Measurements from ENCODE around the gene BLVRB. TPM values are rescaled to one million over a fixed set of nuclear protein-coding genes. Genes with fewer than 3 reads are reported as not detected.
A peak's percentile ranks its signal among the peaks of the same experiment; 100 is the strongest.

The BLVRB gene
- total RNA-seq, 1 experiment from 2014 or later, result 113 TPM

DNA sequence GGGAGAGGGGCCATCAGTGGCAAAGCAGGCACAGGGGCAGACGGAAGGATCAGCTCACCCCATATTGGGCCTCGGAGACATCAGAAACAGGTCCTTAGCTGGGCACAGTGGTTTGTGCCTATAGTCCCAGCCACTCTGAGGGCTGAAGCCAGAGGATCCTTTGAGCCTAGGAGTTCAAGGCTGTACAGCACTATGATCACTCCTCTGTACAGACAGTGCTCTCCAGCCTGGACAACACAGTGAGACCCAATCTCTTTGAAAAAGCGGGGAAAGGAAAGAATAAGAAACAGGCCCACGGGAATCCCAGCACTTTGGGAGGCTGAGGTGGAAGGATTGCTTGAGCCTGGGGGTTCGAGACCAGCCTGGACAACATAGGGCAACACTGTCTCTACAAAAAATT is 45.8 kb downstream of the BLVRB start:
- Histone ChIP-seq H3K9me2 (ENCODE audit: insufficient read depth) (no peaks in the 10 kb centered on the region), H3K36me3 (ENCODE audit: control insufficient read depth in 1 of 2, insufficient read depth in 2 of 2, low read length in 2 of 2) (peaks cover 5 to 13% of the 10 kb centered on the region in 2 experiments; a peak in 2 of 4 replicates), H3K9ac (ENCODE audit: low read length) (no peak overlapping the region), H3K27ac (ENCODE audit: low read depth, low read length) (peak overlapping the region; percentile 48; the same call in 1 of the 2 replicates), H3K79me2 (ENCODE audit: insufficient read depth, low read length) (peaks cover 30% of the 10 kb centered on the region), H3K4me2 (ENCODE audit: low read length) (no peak overlapping the region), H3K4me3 (replicated peaks in 1 of 2; ENCODE audit: low read depth in 1 of 2, low read length in 2 of 2) (no peak overlapping the region), H3K9me3 (ENCODE audit: control insufficient read depth in 1 of 2, insufficient read depth in 1 of 2, low read depth in 1 of 2, low read length in 2 of 2) (no peaks in the 10 kb centered on the region), H3K27me3 (ENCODE audit: insufficient read depth, low read length) (no peaks in the 10 kb centered on the region), H4K20me1 (ENCODE audit: insufficient read depth) (no peaks in the 10 kb centered on the region), H2AFZ (ENCODE audit: low read depth, low read length, poor library complexity, severe bottlenecking) (no peak overlapping the region), H3K4me1 (ENCODE audit: control insufficient read depth in 1 of 2, insufficient read depth in 2 of 2, low read length in 2 of 2) (peaks cover 48 to 91% of the 10 kb centered on the region in 2 experiments)
- ChIA-PET RAD21 (ENCODE audit: low non-redundant PET in 1 of 2, low total read pairs in 2 of 2, uncharacterized antibody in 2 of 2, unreplicated experiment in 2 of 2) (no interaction called here), POLR2A (interaction anchor here (0.6 to 2.4 kb wide), 3 partner anchors 9 to 193 kb away, joined by 3 to 14 read pairs (median 3); no protein-coding TSS in a partner anchor), CTCF (interaction anchor here (0.7 to 2.1 kb wide), 10 partner anchors 14 to 215 kb away, joined by 3 to 21 read pairs (median 7); partner anchors contain the start of gene BLVRB)
- no peak for DNase-seq (ENCODE audit: low read depth, low spot score)
- no TSS peak for BruUV-seq (replicated peaks)
- ATAC-seq, result no peak
- TF ChIP-seq EZH2 (IDR thresholded peaks at IDR 0.05), result no peak
- TF ChIP-seq ZFX (IDR thresholded peaks at IDR 0.05), result no peak
- no peak for TF ChIP-seq POLR2A (IDR thresholded peaks at IDR 0.05; ENCODE audit: borderline replicate concordance, extremely low read depth, insufficient read depth, insufficient read length)
- TF ChIP-seq RAD21 (IDR thresholded peaks at IDR 0.05; ENCODE audit: low read depth), result no peak
- no peak for TF ChIP-seq EZH2phosphoT487 (IDR thresholded peaks at IDR 0.05; ENCODE audit: borderline replicate concordance)
- intact Hi-C loops (cut with micrococcal nuclease), result loop anchor here (5.0 kb wide), 1 partner anchor 183 kb away; the partner anchor contains the start of gene LTBP4

DNA sequence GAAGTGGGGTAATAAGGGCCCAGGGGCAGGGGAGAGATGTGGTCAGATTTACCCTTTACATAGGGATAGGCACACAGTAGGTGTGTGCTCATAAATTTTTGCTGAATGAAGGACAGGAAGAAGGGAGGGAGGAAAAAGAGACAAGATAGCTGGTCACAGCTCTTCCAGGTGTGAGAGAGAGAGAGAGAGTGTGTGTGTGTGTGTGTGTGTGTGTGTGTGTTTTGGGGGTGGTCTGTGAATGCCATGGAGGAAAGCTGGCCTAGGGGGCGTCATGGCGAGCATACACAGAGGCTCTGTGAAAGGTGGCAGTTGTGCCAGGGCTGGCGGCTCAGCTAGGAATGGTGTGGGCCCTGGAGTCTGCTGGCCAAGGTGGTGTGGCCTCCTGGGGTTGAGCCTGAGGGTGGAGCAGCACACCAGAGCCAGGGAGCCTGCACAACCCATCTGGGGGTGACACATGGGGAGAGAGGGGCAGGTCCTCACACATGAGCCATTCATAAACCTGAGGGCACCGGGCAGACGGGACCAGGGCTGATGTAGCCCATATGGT is 46.4 kb downstream of the BLVRB start:
- Histone ChIP-seq H3K4me2 (ENCODE audit: low read length) (0 out of 2 replicates have a peak overlapping the region, but pooled peaks have one; percentile 5), H3K79me2 (ENCODE audit: insufficient read depth, low read length) (peaks cover 23% of the 10 kb centered on the region), H3K27me3 (ENCODE audit: insufficient read depth, low read length) (no peaks in the 10 kb centered on the region), H3K36me3 (ENCODE audit: control insufficient read depth in 1 of 2, insufficient read depth in 2 of 2, low read length in 2 of 2) (peaks cover 5 to 13% of the 10 kb centered on the region in 2 experiments; a peak in 2 of 4 replicates), H3K9me2 (ENCODE audit: insufficient read depth) (no peaks in the 10 kb centered on the region), H4K20me1 (ENCODE audit: insufficient read depth) (no peaks in the 10 kb centered on the region), H2AFZ (ENCODE audit: low read depth, low read length, poor library complexity, severe bottlenecking) (no peak overlapping the region), H3K9me3 (ENCODE audit: control insufficient read depth in 1 of 2, insufficient read depth in 1 of 2, low read depth in 1 of 2, low read length in 2 of 2) (no peaks in the 10 kb centered on the region), H3K9ac (ENCODE audit: low read length) (no peak overlapping the region; the same call in 1 of the 2 replicates), H3K4me1 (ENCODE audit: control insufficient read depth in 1 of 2, insufficient read depth in 2 of 2, low read length in 2 of 2) (peaks cover 47 to 90% of the 10 kb centered on the region in 2 experiments), H3K27ac (ENCODE audit: low read depth, low read length) (peak overlapping the region; percentile 48), H3K4me3 (replicated peaks in 1 of 2; ENCODE audit: low read depth in 1 of 2, low read length in 2 of 2) (no peak overlapping the region)
- ATAC-seq (no peak), DNase-seq (ENCODE audit: low read depth, low spot score) (no peak)
- intact Hi-C loops (cut with micrococcal nuclease), result no loop called here
- no TSS peak for BruUV-seq (replicated peaks)
- no peak for TF ChIP-seq POLR2A (IDR thresholded peaks at IDR 0.05; ENCODE audit: borderline replicate concordance, extremely low read depth, insufficient read depth, insufficient read length)
- no peak for TF ChIP-seq FOSL1 (IDR thresholded peaks at IDR 0.05; ENCODE audit: low read depth)
- no peak for TF ChIP-seq SRF (IDR thresholded peaks at IDR 0.05; ENCODE audit: low read depth)
- TF ChIP-seq TCF7L2 (IDR thresholded peaks at IDR 0.05; ENCODE audit: borderline replicate concordance, extremely low read depth, insufficient read depth, insufficient read length), result no peak
- TF ChIP-seq, protein P1, sequence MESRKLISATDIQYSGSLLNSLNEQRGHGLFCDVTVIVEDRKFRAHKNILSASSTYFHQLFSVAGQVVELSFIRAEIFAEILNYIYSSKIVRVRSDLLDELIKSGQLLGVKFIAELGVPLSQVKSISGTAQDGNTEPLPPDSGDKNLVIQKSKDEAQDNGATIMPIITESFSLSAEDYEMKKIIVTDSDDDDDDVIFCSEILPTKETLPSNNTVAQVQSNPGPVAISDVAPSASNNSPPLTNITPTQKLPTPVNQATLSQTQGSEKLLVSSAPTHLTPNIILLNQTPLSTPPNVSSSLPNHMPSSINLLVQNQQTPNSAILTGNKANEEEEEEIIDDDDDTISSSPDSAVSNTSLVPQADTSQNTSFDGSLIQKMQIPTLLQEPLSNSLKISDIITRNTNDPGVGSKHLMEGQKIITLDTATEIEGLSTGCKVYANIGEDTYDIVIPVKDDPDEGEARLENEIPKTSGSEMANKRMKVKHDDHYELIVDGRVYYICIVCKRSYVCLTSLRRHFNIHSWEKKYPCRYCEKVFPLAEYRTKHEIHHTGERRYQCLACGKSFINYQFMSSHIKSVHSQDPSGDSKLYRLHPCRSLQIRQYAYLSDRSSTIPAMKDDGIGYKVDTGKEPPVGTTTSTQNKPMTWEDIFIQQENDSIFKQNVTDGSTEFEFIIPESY (IDR thresholded peaks at IDR 0.05; ENCODE audit: extremely low read depth, insufficient replicate concordance, low read length), result no peak
- TF ChIP-seq EGR1 (IDR thresholded peaks at IDR 0.05; ENCODE audit: low read depth), result no peak
- no peak for TF ChIP-seq SIN3A (IDR thresholded peaks at IDR 0.05; ENCODE audit: low read depth)
- TF ChIP-seq SP1 (IDR thresholded peaks at IDR 0.05; ENCODE audit: low read depth), result no peak
- no peak for TF ChIP-seq ZFX (IDR thresholded peaks at IDR 0.05)
- TF ChIP-seq YY1 (IDR thresholded peaks at IDR 0.05; ENCODE audit: extremely low read depth, insufficient replicate concordance, low read depth, low read length), result no peak
- TF ChIP-seq, protein P2, sequence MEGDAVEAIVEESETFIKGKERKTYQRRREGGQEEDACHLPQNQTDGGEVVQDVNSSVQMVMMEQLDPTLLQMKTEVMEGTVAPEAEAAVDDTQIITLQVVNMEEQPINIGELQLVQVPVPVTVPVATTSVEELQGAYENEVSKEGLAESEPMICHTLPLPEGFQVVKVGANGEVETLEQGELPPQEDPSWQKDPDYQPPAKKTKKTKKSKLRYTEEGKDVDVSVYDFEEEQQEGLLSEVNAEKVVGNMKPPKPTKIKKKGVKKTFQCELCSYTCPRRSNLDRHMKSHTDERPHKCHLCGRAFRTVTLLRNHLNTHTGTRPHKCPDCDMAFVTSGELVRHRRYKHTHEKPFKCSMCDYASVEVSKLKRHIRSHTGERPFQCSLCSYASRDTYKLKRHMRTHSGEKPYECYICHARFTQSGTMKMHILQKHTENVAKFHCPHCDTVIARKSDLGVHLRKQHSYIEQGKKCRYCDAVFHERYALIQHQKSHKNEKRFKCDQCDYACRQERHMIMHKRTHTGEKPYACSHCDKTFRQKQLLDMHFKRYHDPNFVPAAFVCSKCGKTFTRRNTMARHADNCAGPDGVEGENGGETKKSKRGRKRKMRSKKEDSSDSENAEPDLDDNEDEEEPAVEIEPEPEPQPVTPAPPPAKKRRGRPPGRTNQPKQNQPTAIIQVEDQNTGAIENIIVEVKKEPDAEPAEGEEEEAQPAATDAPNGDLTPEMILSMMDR (IDR thresholded peaks at IDR 0.05 in 2 of 3, conservative IDR thresholded peaks at IDR 0.05 in 1 of 3; ENCODE audit: borderline replicate concordance in 1 of 3, insufficient read depth in 1 of 3, low read depth in 2 of 3, low read length in 2 of 3), result no peak
- TF ChIP-seq CBX3 (IDR thresholded peaks at IDR 0.05; ENCODE audit: low read depth), result no peak
- ChIA-PET POLR2A (interaction anchor here (0.6 to 2.4 kb wide), 3 partner anchors 8 to 194 kb away, joined by 3 to 14 read pairs (median 3); no protein-coding TSS in a partner anchor), RAD21 (ENCODE audit: low non-redundant PET in 1 of 2, low total read pairs in 2 of 2, uncharacterized antibody in 2 of 2, unreplicated experiment in 2 of 2) (no interaction called here), CTCF (interaction anchor here (0.8 kb wide), 1 partner anchor 114 kb away, joined by 3 read pairs; no protein-coding TSS in a partner anchor)
